Measurements from ENCODE around the gene ANKRD33B. TPM values are rescaled to one million over a fixed set of nuclear protein-coding genes. Genes with fewer than 3 reads are reported as not detected.

The ANKRD33B gene
- total RNA-seq, 1 donor from 2014 or later, result 2.2 TPM

- H3K4me2 ChIP-seq, result no peak overlapping the region
- H4K20me1 ChIP-seq (ENCODE audit: low read depth), result peaks cover 35% of the 10 kb centered on the region
These were observed 136.6 kb downstream of the ANKRD33B start for GRCh38 chr5:10700516-10700915.

GRCh38 chr5:10701567-10702039, 137.7 kb downstream of the ANKRD33B start:
- Histone ChIP-seq H3K4me1 (no peaks in the 10 kb centered on the region), H2AFZ (replicated peaks) (no peak overlapping the region), H3K9me3 (ENCODE audit: low read depth) (no peaks in the 10 kb centered on the region), H3K9ac (no peak overlapping the region), H3F3A (ENCODE audit: low read depth) (no peaks in the 10 kb centered on the region), H3K36me3 (no peaks in the 10 kb centered on the region), H3K27me3 (no peaks in the 10 kb centered on the region), H3K4me2 (no peak overlapping the region), H4K20me1 (ENCODE audit: low read depth) (peaks cover 44% of the 10 kb centered on the region), H3K27ac (no peak overlapping the region), H3K4me3 (no peak overlapping the region), H3K79me2 (ENCODE audit: low read depth) (no peaks in the 10 kb centered on the region)
- TF ChIP-seq EZH2 (IDR thresholded peaks at IDR 0.05) (no peak), EZH2phosphoT487 (IDR thresholded peaks at IDR 0.05) (no peak), CTCF (IDR thresholded peaks at IDR 0.05) (peak; percentile 71)
- DNase-seq (ENCODE audit: low spot score), result peak; percentile 50
- H3K4me1 Mint-ChIP-seq, result peaks cover 16% of the 10 kb centered on the region
- peaks cover 5% of the 10 kb centered on the region for H3K36me3 Mint-ChIP-seq
- H3K27me3 Mint-ChIP-seq (ENCODE audit: insufficient read depth, low read depth), result peaks cover 2% of the 10 kb centered on the region
- H3K4me3 Mint-ChIP-seq, result no peak overlapping the region
- no peak overlapping the region for H3K27ac Mint-ChIP-seq
- H3K9me3 Mint-ChIP-seq, result no peaks in the 10 kb centered on the region

More at GRCh38 chr5:10700516-10700915, 136.6 kb downstream of the ANKRD33B start:
- no peak overlapping the region for H3K4me3 Mint-ChIP-seq
- Histone ChIP-seq H3K27me3 (no peaks in the 10 kb centered on the region), H3K9ac (no peak overlapping the region), H3F3A (ENCODE audit: low read depth) (no peaks in the 10 kb centered on the region), H3K4me1 (no peaks in the 10 kb centered on the region), H3K4me3 (no peak overlapping the region), H2AFZ (replicated peaks) (no peak overlapping the region), H3K9me3 (ENCODE audit: low read depth) (no peaks in the 10 kb centered on the region), H3K27ac (no peak overlapping the region), H3K79me2 (ENCODE audit: low read depth) (no peaks in the 10 kb centered on the region), H3K36me3 (no peaks in the 10 kb centered on the region)
- peaks cover 5% of the 10 kb centered on the region for H3K36me3 Mint-ChIP-seq
- no peaks in the 10 kb centered on the region for H3K9me3 Mint-ChIP-seq
- no peaks in the 10 kb centered on the region for H3K27me3 Mint-ChIP-seq (ENCODE audit: insufficient read depth, low read depth)
- no peak for DNase-seq (ENCODE audit: low spot score)
- no peak overlapping the region for H3K27ac Mint-ChIP-seq
- no peak for TF ChIP-seq EZH2phosphoT487 (IDR thresholded peaks at IDR 0.05)
- no peak for TF ChIP-seq CTCF (IDR thresholded peaks at IDR 0.05)
- no peak for TF ChIP-seq EZH2 (IDR thresholded peaks at IDR 0.05)
- peaks cover 17% of the 10 kb centered on the region for H3K4me1 Mint-ChIP-seq

- Histone ChIP-seq H3K27me3 (no peaks in the 10 kb centered on the region), H4K20me1 (ENCODE audit: low read depth) (peaks cover 45% of the 10 kb centered on the region), H3K4me1 (no peaks in the 10 kb centered on the region), H2AFZ (replicated peaks) (no peak overlapping the region), H3K36me3 (no peaks in the 10 kb centered on the region), H3K79me2 (ENCODE audit: low read depth) (no peaks in the 10 kb centered on the region), H3K9ac (no peak overlapping the region), H3K4me2 (no peak overlapping the region), H3K27ac (no peak overlapping the region), H3K9me3 (ENCODE audit: low read depth) (no peaks in the 10 kb centered on the region), H3F3A (ENCODE audit: low read depth) (no peaks in the 10 kb centered on the region), H3K4me3 (no peak overlapping the region)
- no peak for DNase-seq (ENCODE audit: low spot score)
- Mint-ChIP-seq H3K36me3 (peaks cover 5% of the 10 kb centered on the region), H3K4me3 (no peak overlapping the region), H3K4me1 (peaks cover 14% of the 10 kb centered on the region), H3K27ac (no peak overlapping the region), H3K9me3 (no peaks in the 10 kb centered on the region), H3K27me3 (ENCODE audit: insufficient read depth, low read depth) (peaks cover 2% of the 10 kb centered on the region)
- TF ChIP-seq CTCF (IDR thresholded peaks at IDR 0.05) (no peak), EZH2phosphoT487 (IDR thresholded peaks at IDR 0.05) (no peak), EZH2 (IDR thresholded peaks at IDR 0.05) (no peak)
These were observed 138.3 kb downstream of the ANKRD33B start for GRCh38 chr5:10702040-10702629.

Data from neural progenitor cell (in vitro differentiated cells).